ENCODE measurements around the gene CABLES1.

DNA sequence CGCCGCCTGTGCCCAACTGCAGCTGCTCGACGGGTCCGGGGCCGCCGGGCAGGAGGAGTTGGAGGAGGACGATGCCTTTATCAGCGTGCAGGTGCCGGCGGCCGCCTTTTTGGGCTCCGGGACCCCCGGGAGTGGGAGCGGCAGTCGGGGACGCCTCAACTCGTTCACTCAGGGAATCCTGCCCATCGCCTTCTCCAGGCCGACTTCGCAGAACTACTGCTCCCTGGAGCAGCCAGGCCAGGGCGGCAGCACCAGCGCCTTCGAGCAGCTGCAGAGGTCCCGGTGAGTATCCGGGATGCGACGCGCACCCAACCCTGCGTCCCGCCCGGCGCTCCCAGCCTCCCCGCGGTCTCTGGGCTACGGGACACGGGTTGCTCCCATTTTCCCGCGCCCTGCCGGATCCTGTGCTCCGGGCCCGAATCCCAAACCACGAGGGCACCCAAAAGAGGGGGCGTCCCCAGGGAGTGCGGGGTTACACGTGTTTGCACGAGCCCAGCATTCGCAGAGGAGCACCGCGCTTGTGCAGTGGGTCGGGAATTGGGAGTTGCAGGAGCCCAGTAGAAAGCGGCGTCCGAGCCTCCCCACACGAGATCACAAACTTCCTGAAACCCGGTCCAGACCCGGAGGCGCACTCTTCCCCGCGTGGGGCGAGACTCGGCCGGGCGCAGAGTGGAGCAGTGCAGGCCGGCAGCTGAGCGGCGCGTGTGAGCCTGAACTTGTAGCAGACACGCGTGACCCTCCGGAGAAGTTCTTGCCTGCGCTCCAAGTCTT is 1.2 kb downstream of the CABLES1 start:
- no peak for TF ChIP-seq LEF1 (IDR thresholded peaks at IDR 0.05; ENCODE audit: borderline replicate concordance)
- no peak for TF ChIP-seq SP1 (IDR thresholded peaks at IDR 0.05)
- TF ChIP-seq FOXA1 (IDR thresholded peaks at IDR 0.05): no peak
- no peak for TF ChIP-seq FOXM1 (IDR thresholded peaks at IDR 0.05; ENCODE audit: borderline replicate concordance)
